Fibroblast of lung (primary cell): ENCODE measurements around the gene ROM1. TPM values are rescaled to one million over a fixed set of nuclear protein-coding genes. Genes with fewer than 3 reads are reported as not detected.

Experiments
- DNase-seq, 2 donors: peaks; one replicate each; pipeline versions ENCODE4 v3.0.0 to v3.0.0-alpha.2; 2010; ENCODE audit warnings: low read depth in 2 of 2
- H2AFZ ChIP-seq: 2 replicates; pipeline ENCODE4 v1.5.1; 2012; ENCODE audit warnings: low read length, control low read depth, inconsistent platforms
- H3K27ac ChIP-seq: 2 replicates; pipeline ENCODE4 v1.5.1; 2011; ENCODE audit warnings: low read length, control low read depth; ENCODE audit not compliant: insufficient read depth
- H3K27me3 ChIP-seq: 2 replicates; pipeline ENCODE4 v1.5.1; 2011; ENCODE audit warnings: mild to moderate bottlenecking, low read length; ENCODE audit not compliant: control insufficient read depth, insufficient read depth
- H3K36me3 ChIP-seq: 2 replicates; pipeline ENCODE4 v1.5.1; 2011; ENCODE audit warnings: low read length; ENCODE audit not compliant: control insufficient read depth, insufficient read depth
- H3K4me1 ChIP-seq: 2 replicates; pipeline ENCODE4 v1.5.1; 2011; ENCODE audit warnings: low read length; ENCODE audit not compliant: control insufficient read depth, insufficient read depth; ENCODE audit errors: extremely low read depth
- H3K4me2 ChIP-seq: 2 replicates; pipeline ENCODE4 v1.5.1; 2011; ENCODE audit warnings: low read length, control low read depth; ENCODE audit not compliant: insufficient read depth; ENCODE audit errors: extremely low read depth
- H3K4me3 ChIP-seq, 4 experiments: fragments of 200-600 bp in 1 of 4; sonication (generic) in 1 of 4; replicated peaks in 1 of 4; 2 replicates each; pipeline ENCODE4 v1.5.1; 2011 to 2016; ENCODE audit warnings: low read length in 4 of 4, low read depth in 3 of 4, mild to moderate bottlenecking in 3 of 4, control low read depth in 2 of 4, inconsistent platforms in 1 of 4, mixed read lengths in 1 of 4; ENCODE audit not compliant: insufficient read depth in 1 of 4; ENCODE audit errors: control extremely low read depth in 1 of 4
- H3K79me2 ChIP-seq: 2 replicates; pipeline ENCODE4 v1.5.1; 2012; ENCODE audit warnings: mild to moderate bottlenecking, low read length, inconsistent platforms; ENCODE audit not compliant: control insufficient read depth, insufficient read depth
- H3K9ac ChIP-seq: 2 replicates; pipeline ENCODE4 v1.5.1; 2011; ENCODE audit warnings: mild to moderate bottlenecking, low read length, control low read depth; ENCODE audit not compliant: insufficient read depth
- H3K9me3 ChIP-seq: 2 replicates; pipeline ENCODE4 v1.5.1; 2012; ENCODE audit warnings: low read depth, low read length; ENCODE audit not compliant: control insufficient read depth, insufficient read depth
- H4K20me1 ChIP-seq: 2 replicates; pipeline ENCODE4 v1.5.1; 2011; ENCODE audit warnings: low read length; ENCODE audit not compliant: control insufficient read depth, insufficient read depth; ENCODE audit errors: extremely low read depth
- EZH2 ChIP-seq: IDR thresholded peaks from 2 replicates; pipeline ENCODE4 v1.5.1; 2012; ENCODE audit warnings: low read length, control low read depth, mild to moderate bottlenecking; ENCODE audit errors: missing control alignments
- polyA plus RNA-seq, 2 donors: library from polyadenylated mRNA; depleted of rRNA in 1 of 2; stranded (reverse) in 1 of 2; unstranded in 1 of 2; fragments of >200 nt; gene quantifications; 2 replicates each; pipeline ENCODE4 v1.2.1, GENCODE V29; 2011 to 2012; ENCODE audit warnings: missing spikeins in 1 of 2
- total RNA-seq: library from RNA; depleted of rRNA; stranded (reverse); fragments of >200 nt; gene quantifications from 2 replicates; pipeline ENCODE4 v1.2.1, GENCODE V29; 2014
- TF ChIP-seq, protein P1 (sequence below), 2 donors: IDR thresholded peaks in 1 of 2; conservative IDR thresholded peaks in 1 of 2; 1 replicate in 1 of 2; 2 replicates in 1 of 2; pipeline ENCODE4 v1.5.1; 2011 to 2012; ENCODE audit warnings: low read length in 2 of 2, control low read depth in 1 of 2, inconsistent platforms in 1 of 2, low read depth in 1 of 2, mild to moderate bottlenecking in 1 of 2

The ROM1 gene
- total and polyA plus RNA-seq, 2 donors (not counting 1 experiment from before 2014, with no cell fraction given) = 1.7 to 9.9 TPM

DNA sequence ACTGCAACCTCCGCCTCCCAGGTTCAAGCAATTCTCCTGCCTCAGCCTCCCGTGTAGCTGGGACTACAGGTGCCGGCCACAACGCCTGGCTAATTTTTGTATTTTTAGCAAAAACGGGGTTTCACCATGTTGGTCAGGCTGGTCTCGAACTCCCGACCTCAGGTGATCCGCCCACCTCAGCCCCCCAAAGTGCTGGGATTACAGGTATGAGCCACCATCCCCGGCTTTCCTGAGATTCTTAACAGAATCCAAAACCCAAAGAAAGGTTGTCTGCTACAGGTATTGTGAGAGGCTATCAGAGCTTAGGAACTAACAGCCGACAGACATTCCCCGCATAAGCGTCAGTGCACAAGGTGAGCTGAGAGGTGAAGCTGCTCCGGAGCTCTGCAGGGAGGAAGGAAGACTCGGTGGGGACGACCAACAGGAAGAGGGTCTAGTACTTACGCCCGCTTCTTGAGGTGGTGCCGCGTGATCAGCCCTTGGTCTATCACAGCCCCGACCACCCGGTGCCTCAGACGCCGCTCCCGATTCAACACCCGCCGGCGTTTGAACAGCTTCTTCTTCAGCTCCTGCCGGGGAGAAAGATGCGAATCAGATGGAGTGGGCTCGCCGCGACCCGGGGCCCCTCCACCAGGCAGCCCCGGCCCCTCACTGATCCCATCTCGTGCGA lies 51.5 kb downstream of the ROM1 start:
- TF ChIP-seq EZH2 = no peak
- TF ChIP-seq, protein P1, sequence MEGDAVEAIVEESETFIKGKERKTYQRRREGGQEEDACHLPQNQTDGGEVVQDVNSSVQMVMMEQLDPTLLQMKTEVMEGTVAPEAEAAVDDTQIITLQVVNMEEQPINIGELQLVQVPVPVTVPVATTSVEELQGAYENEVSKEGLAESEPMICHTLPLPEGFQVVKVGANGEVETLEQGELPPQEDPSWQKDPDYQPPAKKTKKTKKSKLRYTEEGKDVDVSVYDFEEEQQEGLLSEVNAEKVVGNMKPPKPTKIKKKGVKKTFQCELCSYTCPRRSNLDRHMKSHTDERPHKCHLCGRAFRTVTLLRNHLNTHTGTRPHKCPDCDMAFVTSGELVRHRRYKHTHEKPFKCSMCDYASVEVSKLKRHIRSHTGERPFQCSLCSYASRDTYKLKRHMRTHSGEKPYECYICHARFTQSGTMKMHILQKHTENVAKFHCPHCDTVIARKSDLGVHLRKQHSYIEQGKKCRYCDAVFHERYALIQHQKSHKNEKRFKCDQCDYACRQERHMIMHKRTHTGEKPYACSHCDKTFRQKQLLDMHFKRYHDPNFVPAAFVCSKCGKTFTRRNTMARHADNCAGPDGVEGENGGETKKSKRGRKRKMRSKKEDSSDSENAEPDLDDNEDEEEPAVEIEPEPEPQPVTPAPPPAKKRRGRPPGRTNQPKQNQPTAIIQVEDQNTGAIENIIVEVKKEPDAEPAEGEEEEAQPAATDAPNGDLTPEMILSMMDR (conservative IDR thresholded peaks at IDR 0.05 in 1 of 2, IDR thresholded peaks at IDR 0.05 in 1 of 2; ENCODE audit: low read depth in 1 of 2, low read length in 2 of 2) = no peak
- Histone ChIP-seq H3K9me3 (no peaks in the 10 kb centered on the region), H4K20me1 (no peaks in the 10 kb centered on the region), H3K36me3 (peaks cover 15% of the 10 kb centered on the region), H3K27me3 (no peaks in the 10 kb centered on the region), H3K4me2 (peak overlapping the region; percentile 60), H3K4me1 (peaks cover 10% of the 10 kb centered on the region), H2AFZ (peak overlapping the region; percentile 50), H3K79me2 (peaks cover 29% of the 10 kb centered on the region), H3K27ac (peak overlapping the region; percentile 45), H3K4me3 (peak overlapping the region; percentile 43 to 90 (median 70)), H3K9ac (peak overlapping the region; percentile 48)
- peak in 1 of 2 donors; percentile 67 for DNase-seq

Other genes with a start within 250 kb of the ROM1 start
- gene SCGB1A1, start 194.2 kb upstream of the ROM1 start, total RNA-seq = not detected in 2 replicates
- not detected in 2 replicates for gene SCGB1A1, start 194.2 kb upstream of the ROM1 start, polyA plus RNA-seq
- 396 and 762 TPM in 2 replicates for gene AHNAK, start 66.5 kb upstream of the ROM1 start, total RNA-seq
- gene AHNAK, start 66.5 kb upstream of the ROM1 start, polyA plus RNA-seq = 209 and 220 TPM in 2 replicates
- gene EEF1G, start 39.4 kb upstream of the ROM1 start, total RNA-seq = 1,405 and 1,825 TPM in 2 replicates
- 1,308 and 1,333 TPM in 2 replicates for gene EEF1G, start 39.4 kb upstream of the ROM1 start, polyA plus RNA-seq
- 6.9 and 7.8 TPM in 2 replicates for gene TUT1, start 21.7 kb upstream of the ROM1 start, total RNA-seq
- 5.5 and 6.8 TPM in 2 replicates for gene TUT1, start 21.7 kb upstream of the ROM1 start, polyA plus RNA-seq
- 117 and 124 TPM in 2 replicates for gene MTA2, start 11.4 kb upstream of the ROM1 start, total RNA-seq
- gene MTA2, start 11.4 kb upstream of the ROM1 start, polyA plus RNA-seq = 31.4 and 33.6 TPM in 2 replicates
- gene EML3, start 482 bp upstream of the ROM1 start, total RNA-seq = 17.5 and 20.5 TPM in 2 replicates
- gene EML3, start 482 bp upstream of the ROM1 start, polyA plus RNA-seq = 17.8 and 22.6 TPM in 2 replicates
- gene B3GAT3, start 8.7 kb downstream of the ROM1 start, total RNA-seq = 29.1 and 30.8 TPM in 2 replicates
- 15.9 and 17.6 TPM in 2 replicates for gene B3GAT3, start 8.7 kb downstream of the ROM1 start, polyA plus RNA-seq
- gene GANAB, start 33.4 kb downstream of the ROM1 start, total RNA-seq = 167 and 279 TPM in 2 replicates
- 328 and 368 TPM in 2 replicates for gene GANAB, start 33.4 kb downstream of the ROM1 start, polyA plus RNA-seq
- gene INTS5, start 40.0 kb downstream of the ROM1 start, total RNA-seq = 16.4 and 16.7 TPM in 2 replicates
- gene INTS5, start 40.0 kb downstream of the ROM1 start, polyA plus RNA-seq = 9.4 and 13.2 TPM in 2 replicates
- gene C11orf98, start 52.0 kb downstream of the ROM1 start, total RNA-seq = 25.4 and 33.4 TPM in 2 replicates
- gene C11orf98, start 52.0 kb downstream of the ROM1 start, polyA plus RNA-seq = 38.2 and 64.8 TPM in 2 replicates
- 8.4 and 9.8 TPM in 2 replicates for gene CSKMT, start 52.1 kb downstream of the ROM1 start, total RNA-seq
- gene CSKMT, start 52.1 kb downstream of the ROM1 start, polyA plus RNA-seq = 2.6 and 2.9 TPM in 2 replicates
- gene UQCC3, start 58.4 kb downstream of the ROM1 start, total RNA-seq = 12.1 and 14.0 TPM in 2 replicates
- gene UQCC3, start 58.4 kb downstream of the ROM1 start, polyA plus RNA-seq = 4.7 and 7.3 TPM in 2 replicates
- 3.6 and 4.5 TPM in 2 replicates for gene LBHD1, start 59.0 kb downstream of the ROM1 start, total RNA-seq
- gene LBHD1, start 59.0 kb downstream of the ROM1 start, polyA plus RNA-seq = 3.1 and 3.4 TPM in 2 replicates
- 143 and 229 TPM in 2 replicates for gene UBXN1, start 65.8 kb downstream of the ROM1 start, total RNA-seq
- gene UBXN1, start 65.8 kb downstream of the ROM1 start, polyA plus RNA-seq = 76.4 and 88.6 TPM in 2 replicates
- gene LRRN4CL, start 76.3 kb downstream of the ROM1 start, total RNA-seq = 13.4 and 31.5 TPM in 2 replicates
- 7.9 and 12.7 TPM in 2 replicates for gene LRRN4CL, start 76.3 kb downstream of the ROM1 start, polyA plus RNA-seq
- gene BSCL2, start 94.2 kb downstream of the ROM1 start, total RNA-seq = 37.8 and 62.1 TPM in 2 replicates
- 35.5 and 54.0 TPM in 2 replicates for gene BSCL2, start 94.2 kb downstream of the ROM1 start, polyA plus RNA-seq
- gene GNG3, start 94.4 kb downstream of the ROM1 start, total RNA-seq = not detected in 2 replicates
- 0.07 TPM in 1 of 2 replicates, not detected in the other for gene GNG3, start 94.4 kb downstream of the ROM1 start, polyA plus RNA-seq
- 9.2 and 14.5 TPM in 2 replicates for gene HNRNPUL2, start 114.2 kb downstream of the ROM1 start, total RNA-seq
- gene HNRNPUL2, start 114.2 kb downstream of the ROM1 start, polyA plus RNA-seq = 18.8 and 26.4 TPM in 2 replicates
- 32.4 and 44.4 TPM in 2 replicates for gene TTC9C, start 115.2 kb downstream of the ROM1 start, total RNA-seq
- 26.1 and 27.3 TPM in 2 replicates for gene TTC9C, start 115.2 kb downstream of the ROM1 start, polyA plus RNA-seq
- gene ZBTB3, start 140.9 kb downstream of the ROM1 start, total RNA-seq = 13.4 and 14.4 TPM in 2 replicates
- gene ZBTB3, start 140.9 kb downstream of the ROM1 start, polyA plus RNA-seq = 6.2 and 6.8 TPM in 2 replicates
- gene POLR2G, start 148.3 kb downstream of the ROM1 start, total RNA-seq = 68.8 and 80.6 TPM in 2 replicates
- 216 and 228 TPM in 2 replicates for gene POLR2G, start 148.3 kb downstream of the ROM1 start, polyA plus RNA-seq
- gene TAF6L, start 158.1 kb downstream of the ROM1 start, total RNA-seq = 16.7 and 18.8 TPM in 2 replicates
- 10.0 and 12.7 TPM in 2 replicates for gene TAF6L, start 158.1 kb downstream of the ROM1 start, polyA plus RNA-seq
- gene TMEM179B, start 174.1 kb downstream of the ROM1 start, total RNA-seq = 27.5 and 41.9 TPM in 2 replicates
- gene TMEM179B, start 174.1 kb downstream of the ROM1 start, polyA plus RNA-seq = 64.8 and 69.5 TPM in 2 replicates
- gene TMEM223, start 178.7 kb downstream of the ROM1 start, total RNA-seq = 11.7 and 16.4 TPM in 2 replicates
- gene TMEM223, start 178.7 kb downstream of the ROM1 start, polyA plus RNA-seq = 14.4 and 15.4 TPM in 2 replicates
- 14.9 and 17.2 TPM in 2 replicates for gene NXF1, start 192.2 kb downstream of the ROM1 start, total RNA-seq
- gene NXF1, start 192.2 kb downstream of the ROM1 start, polyA plus RNA-seq = 27.8 and 43.7 TPM in 2 replicates
- gene STX5, start 218.8 kb downstream of the ROM1 start, total RNA-seq = 40.3 and 44.9 TPM in 2 replicates
- 48.7 and 48.9 TPM in 2 replicates for gene STX5, start 218.8 kb downstream of the ROM1 start, polyA plus RNA-seq
- gene TEX54, start 219.6 kb downstream of the ROM1 start, total RNA-seq = not detected in 2 replicates
- not detected in 2 replicates for gene TEX54, start 219.6 kb downstream of the ROM1 start, polyA plus RNA-seq
- 85.3 and 86.9 TPM in 2 replicates for gene WDR74, start 226.3 kb downstream of the ROM1 start, total RNA-seq
- gene WDR74, start 226.3 kb downstream of the ROM1 start, polyA plus RNA-seq = 14.8 and 24.0 TPM in 2 replicates